NCI-H524 (cell line): Measurements from ENCODE around the gene RHOB.
"Not testable (repeated sequence)": the region's sequence is repeated elsewhere in the genome, so short reads cannot be mapped to it uniquely, and the experiment has no call there.

Experiments
- DNase-seq, 2 experiments: peaks; one replicate each; lab custom pipeline; 2025; lab: John Stamatoyannopoulos, UW

Gene RHOB

DNA sequence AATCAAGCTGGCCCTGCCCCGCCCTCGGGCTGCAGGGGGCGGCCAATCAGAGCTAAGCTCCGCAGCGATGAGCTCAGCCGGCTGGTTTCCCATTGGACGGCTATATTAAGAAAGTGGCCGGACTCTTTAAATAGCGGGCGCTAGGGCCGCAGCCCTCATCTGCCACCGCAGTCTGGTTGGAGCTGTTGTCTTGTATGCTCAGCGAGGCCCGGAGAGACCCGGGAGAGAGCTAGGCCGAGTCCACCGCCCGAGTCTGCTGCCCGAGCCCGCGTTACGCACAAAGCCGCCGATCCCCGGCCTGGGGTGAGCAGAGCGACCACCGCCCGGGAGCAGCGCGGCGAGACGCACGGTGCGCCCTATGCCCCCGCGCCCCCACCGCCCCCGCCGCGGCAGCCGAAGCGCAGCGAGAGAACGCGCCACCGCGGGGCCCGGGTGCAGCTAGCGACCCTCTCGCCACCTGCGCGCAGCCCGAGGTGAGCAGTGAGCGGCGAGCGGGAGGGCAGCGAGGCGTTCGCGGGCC is at the start of gene RHOB:
Gene RHOB (plus strand): TSS at position 158 of the 520 bp plus-strand sequence. CDS start 392 bp downstream, outside the sequence.
- DNase-seq: peak; percentile 93 to 99

DNA sequence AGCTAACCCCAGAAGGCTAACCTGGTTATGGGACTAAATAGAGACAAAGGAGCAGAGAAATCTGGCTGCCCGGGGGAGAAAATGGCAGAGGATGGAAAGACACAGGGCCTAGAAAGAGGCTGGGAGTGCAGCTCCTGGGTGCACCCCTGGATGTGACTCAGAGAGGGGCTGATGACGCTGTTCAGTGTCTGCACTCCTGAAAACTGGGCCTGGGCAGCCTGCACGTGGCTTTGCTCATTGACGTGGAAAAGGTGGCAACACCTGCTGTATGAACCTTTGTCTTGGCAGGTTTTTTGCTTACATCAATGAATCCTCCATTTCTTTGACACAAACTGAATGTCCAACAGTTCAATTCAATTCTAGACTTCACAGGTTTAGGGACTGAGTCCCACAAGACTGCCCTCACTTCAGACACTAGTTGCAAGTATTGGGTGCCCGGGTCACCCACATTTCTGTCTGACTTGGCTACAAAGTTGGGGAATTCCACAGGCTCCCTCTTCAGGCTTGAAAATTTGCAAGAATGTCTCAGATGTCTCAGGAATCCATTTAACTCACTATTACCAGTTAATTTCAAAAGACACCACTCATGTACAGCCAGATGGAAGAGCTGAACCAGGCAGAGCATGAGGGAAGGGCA is 48.9 kb upstream of the RHOB start:
- no peak for DNase-seq

DNA sequence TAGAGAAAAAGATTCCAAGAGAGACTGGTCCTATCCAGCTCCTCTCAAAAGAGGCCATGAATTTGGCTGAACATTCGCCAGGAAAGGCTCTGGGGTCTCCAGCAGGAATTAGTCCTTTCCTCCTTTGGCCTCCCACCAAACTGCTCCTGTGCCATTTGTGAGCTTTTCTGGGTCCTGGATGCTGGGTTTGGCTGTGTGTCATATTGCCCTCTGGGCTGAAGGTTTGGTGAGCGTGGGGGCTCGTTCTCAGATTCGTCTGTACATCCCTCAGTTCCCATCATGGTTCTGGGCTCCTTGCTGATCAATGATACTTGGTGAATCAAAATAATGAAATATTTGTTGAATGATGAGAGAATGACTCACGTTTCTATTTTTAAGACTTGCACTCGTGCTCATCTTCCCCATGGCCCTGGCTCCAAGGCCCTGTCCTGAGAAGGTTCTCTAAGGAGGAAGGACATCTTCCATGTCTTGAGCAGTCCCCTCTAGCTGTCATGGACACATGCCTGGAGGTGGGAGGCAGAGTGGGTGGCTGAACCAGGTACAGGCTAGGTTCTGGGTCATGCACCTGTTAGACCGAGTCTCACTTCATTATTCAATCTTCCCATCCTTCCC is 47.8 kb upstream of the RHOB start:
- no peak for DNase-seq

DNA sequence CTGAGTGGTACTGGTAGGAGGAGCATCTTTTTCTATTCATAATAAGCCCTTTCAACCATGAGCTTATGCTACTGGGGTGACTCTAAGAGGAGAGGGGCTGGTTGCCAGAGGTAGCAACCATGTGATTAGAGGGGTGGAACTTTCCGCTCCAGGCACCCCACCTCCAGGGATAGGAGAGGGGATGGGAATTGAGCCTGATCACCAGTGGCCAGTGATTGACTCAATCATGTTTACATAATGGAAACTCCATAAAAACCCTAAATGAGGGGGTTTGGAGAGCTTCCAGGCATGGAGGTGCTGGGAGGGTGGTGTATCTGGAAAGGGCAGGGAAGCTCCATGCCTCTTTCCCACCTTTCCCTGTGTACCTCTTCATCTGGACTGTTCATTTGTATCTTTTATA is 46.6 kb upstream of the RHOB start:
- DNase-seq: no peak

GRCh38 chr2:20400787-20401488 is 45.9 kb upstream of the RHOB start:
- no peak for DNase-seq

DNA sequence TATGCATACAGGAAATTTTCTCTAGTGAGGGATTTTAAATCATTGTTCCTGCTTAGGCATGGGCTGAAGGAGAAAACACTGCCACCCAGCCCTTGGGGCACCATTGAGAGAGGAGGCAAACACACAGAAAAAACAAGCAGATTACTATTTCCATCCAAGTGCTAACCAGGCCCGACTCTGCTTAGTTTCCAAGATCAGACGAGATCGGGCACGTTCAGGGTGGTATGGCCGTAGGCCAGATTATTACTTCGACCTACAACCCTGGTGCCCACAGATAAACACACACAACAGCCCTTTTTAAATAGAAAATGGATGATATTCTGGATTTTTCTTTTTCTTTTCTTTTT is 45.4 kb upstream of the RHOB start:
- DNase-seq: no peak

GRCh38 chr2:20403774-20404312 is 43.0 kb upstream of the RHOB start:
- DNase-seq: no peak

- DNase-seq: no peak
Measured at GRCh38 chr2:20404950-20405349, 41.9 kb upstream of the RHOB start.

DNA sequence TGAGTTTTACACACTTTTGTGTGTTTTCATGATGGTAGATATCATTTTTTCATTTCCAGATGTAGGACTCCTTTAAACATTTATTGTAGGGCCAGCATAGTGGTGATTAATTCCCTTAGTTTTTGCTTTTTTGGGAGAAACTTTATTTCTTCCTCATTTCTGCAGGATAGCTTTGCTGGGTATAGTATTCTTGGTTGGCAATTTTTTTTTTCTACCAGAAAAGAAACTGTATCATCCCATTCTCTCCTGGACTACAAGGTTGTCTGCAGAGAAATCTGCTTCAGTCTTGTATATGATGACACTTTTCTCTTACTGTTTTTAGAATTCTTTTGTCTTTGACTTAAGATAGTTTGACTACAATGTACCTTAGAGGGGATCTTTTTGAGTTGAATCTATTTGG is 37.8 kb upstream of the RHOB start:
- DNase-seq: no peak

- DNase-seq: no peak
Measured at GRCh38 chr2:20410556-20411277, 36.2 kb upstream of the RHOB start.

- peak; percentile 44 to 69 for DNase-seq
Measured at GRCh38 chr2:20411361-20411894, 35.4 kb upstream of the RHOB start.

GRCh38 chr2:20414806-20415205 is 32.1 kb upstream of the RHOB start:
- no peak for DNase-seq

GRCh38 chr2:20415511-20415918 is 31.4 kb upstream of the RHOB start:
- DNase-seq: no peak

DNA sequence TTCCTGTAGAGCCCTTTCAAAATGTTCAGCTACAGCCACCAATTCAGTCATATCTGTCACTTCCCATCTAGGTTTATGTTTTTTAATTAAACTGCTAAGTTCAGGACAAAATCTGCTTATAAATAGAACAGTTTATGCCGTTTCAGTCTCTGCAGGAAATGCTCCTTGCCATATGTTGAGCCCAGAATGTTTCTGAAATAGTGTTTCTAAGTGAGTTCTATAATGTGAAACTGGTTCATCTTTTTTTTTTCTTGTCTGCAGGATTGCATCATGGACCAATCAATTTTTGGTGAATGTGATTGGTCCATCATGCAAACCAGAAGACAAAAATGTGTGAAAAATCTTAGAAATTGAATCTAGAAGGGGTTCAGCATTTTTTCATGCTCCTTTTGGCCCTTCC is 30.2 kb upstream of the RHOB start:
- DNase-seq: no peak

DNA sequence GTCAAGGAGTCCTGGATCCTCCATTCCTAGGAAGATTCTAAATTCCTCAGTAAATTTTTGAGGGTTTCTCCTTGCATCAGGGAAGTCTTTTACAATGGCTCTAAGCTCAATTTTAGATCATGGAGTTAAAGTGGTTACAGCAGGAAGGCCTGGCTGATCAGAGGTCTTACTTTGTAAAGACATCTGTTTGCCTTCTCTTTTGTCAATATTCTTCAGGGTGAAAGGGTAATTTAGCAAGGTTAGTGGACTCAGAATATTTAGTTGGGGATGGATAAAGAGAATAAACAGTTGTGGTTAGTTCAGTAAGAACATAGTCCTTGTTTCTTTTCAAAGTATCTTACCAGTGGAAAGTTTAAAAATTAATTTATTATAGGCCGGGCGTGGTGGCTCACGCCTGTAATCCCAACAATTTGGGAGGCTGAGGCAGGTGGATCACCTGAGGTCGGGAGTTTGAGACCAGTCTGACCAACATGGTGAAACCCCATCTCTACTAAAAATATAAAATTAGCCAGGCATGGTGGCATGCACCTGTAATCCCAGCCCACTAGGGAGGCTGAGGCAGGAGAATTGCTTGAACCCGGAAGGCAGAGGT is 29.5 kb upstream of the RHOB start:
- not testable (repeated sequence) for DNase-seq

DNA sequence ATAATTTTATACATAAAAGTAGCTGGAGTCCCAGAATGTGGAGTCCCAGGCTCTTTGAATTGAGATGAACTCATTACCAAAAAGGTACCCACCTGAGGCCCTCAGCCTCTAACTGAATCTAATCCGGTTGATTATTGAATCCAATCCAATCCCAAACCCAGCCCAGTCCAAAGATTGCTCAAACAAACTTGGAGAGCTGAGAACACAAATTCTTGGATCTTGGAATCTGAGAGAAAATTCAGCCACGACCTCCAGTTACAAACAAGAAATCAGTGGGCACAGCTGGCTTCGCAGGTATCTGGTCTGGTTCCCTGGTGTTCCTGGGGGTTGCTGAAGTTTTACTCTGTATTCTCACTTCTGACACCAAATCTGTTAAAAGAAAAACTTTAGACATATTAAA is 28.4 kb upstream of the RHOB start:
- DNase-seq: no peak

DNA sequence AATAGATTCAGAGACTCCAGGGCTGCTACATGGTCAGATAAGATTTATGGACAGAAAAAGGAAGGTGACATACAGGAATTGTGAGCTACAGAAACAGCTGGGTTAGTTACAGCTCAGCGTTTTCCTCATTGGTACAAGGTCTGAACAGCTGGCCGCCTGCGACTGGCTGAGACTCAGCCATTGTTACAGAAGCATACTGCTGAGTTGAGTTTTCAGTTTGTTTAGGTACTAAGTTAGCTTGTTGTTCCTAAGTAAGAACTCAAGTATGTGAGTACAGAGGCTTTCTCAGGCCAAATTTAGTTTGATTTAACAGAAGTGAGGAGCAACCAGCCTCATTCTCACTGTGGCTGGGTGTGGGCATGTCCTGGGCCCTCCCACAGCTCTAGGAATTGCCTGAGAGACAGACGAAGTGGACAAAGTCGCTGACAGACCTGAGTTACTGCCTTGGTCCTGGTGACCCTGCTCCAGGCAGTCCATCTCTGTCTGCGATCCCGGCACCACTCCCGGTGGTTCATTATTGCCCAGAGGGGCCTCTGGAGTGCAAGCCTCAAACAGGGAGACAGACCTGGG is 27.8 kb upstream of the RHOB start:
- no peak for DNase-seq

- no peak for DNase-seq
Measured at GRCh38 chr2:20419752-20420151, 27.1 kb upstream of the RHOB start.

- no peak for DNase-seq
Measured at GRCh38 chr2:20421336-20421987, 25.4 kb upstream of the RHOB start.

DNA sequence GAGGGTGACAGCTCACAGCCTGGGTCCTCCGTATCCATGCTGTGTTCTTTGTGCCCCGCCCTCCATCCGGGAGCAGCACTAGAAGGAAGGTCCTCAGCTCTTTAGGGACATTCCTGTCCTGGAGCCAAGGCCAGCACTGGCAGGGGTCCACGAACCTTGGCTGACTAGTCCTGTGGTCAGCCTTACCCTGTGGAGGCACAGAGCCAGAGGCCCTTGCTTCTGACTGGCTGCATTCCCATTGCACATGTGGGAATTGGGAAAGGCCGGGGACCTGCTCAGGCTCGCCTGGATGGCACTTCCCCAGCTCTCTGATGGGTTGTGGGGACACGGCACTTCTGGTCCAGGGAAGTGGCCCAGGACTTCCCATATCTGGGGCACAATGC is 24.9 kb upstream of the RHOB start:
- no peak for DNase-seq
